ENCODE measurements around the gene BCR.

DNA sequence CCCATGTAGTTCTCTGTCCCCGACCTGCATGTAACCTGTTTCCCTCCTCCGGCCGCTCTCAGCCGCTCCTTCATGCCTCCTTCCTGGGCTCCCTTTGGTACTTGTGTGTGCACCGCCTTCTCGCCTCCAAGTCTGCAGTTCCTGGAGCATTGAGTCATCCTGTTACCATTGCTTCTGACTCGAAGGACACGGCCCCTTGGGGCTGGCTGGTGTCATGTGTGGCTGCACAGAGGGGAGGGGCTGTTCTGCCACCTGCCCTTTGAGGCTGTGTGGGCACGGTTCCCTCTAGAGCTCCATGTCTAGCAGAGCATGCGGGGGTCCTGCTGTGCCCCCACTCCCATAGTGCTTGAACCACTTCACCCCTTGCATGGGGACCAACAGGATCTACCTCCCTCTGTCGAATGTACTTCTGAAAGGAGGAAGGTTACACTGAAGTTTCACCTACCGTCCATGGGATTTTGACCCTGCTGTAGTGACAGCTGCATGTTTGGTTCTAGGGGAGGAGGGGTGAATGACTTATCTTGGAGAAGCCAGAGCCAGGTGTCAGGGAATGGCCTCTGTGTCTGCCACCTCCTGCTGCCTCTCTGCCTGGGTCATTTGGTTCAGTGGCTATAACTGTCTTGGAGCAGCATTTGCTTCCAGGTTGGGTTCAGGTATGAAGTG is 39.6 kb downstream of the BCR start:
- no peak for TF ChIP-seq POLR2A (IDR thresholded peaks at IDR 0.05; ENCODE audit: low read depth, low read length)
- 0 out of 2 replicates have a peak, but pooled peaks have one; percentile 38 for TF ChIP-seq TAF1 (IDR thresholded peaks at IDR 0.05; ENCODE audit: borderline replicate concordance, low read depth, low read length)
- no peak for TF ChIP-seq POLR2AphosphoS5 (IDR thresholded peaks at IDR 0.05; ENCODE audit: low read depth, low read length)

Data from GM12892 (cell line).